Stromal cell of bone marrow (primary cell): ENCODE data around the gene AKT2.

Experiments used
- DNase-seq: peaks from one replicate; pipeline ENCODE4 v3.0.0-alpha.2; 2012; ENCODE audit warnings: low read depth

AKT2 gene

DNA sequence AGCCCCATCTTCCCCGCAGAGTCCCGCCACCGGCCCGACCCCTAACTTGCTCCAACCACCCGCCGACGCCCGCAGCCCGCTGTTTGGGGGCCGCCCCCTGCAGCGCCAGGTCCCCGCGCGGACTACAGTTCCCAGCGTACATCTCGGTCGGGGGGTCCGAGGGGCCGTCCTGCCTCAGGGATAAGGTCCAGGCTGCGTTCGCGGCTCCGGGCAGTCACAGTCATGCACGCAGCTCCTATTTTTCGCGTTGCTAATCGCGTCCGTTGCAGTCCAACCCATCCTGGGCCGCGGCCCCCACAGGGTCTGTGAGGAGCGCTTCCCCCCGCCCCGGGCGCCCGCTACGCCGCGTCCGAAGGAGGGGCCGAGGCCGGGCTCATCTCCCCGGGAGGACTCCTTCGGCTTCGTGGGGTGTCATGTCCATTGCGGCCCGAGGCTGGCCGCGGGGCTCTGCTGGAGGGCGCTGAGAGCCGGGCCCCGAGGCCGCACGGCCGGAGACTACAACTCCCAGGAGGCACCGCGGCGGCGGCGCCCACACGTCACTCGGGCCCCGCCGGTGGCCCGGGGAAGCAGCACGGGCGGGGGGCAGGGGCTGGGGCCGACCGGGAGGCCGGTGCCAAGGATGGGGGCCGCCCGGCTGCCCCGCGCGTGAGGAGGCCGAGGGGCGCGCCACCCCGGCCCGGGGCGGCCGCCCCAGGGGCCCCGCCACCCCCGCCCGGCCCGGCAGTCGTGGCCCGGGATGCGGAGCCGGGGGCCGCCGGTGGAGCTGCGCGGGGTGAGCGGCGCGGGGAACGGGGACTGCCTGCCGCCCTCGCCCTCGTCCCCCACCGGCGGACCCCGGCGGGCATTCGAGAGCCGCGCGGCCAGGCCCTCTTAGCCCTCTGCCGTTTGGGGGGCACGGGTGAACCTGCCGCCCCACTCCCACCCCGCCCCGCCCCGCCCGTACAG lies 94.0 kb downstream of the AKT2 start, which contains the start of gene MAP3K10:
TSS of gene MAP3K10 (plus strand) at position 536 of the 945 bp plus-strand sequence. CDS start 606 bp downstream, outside the sequence.
- peak; percentile 40 for DNase-seq

DNA sequence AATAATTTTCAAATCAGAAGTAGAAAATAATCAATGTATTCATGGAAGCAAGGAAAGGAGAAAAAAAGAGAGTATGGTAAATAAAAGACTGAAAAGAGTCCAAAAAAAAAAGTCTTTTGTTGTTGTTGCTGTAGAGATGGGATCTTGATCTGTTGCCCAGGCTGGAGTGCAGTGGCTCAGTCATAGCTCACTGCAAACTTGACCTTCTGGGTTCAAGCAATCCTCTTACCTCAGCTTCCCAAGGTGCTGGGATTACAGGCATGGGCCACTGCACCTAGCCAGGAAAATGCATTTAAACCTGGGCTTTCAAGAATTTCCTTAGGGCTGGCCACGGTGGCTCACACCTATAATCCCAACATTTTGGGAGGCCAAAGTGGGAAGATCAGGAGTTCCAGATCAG lies 100.9 kb downstream of the AKT2 start:
- DNase-seq = no peak
